Ishikawa (cell line): ENCODE measurements around the gene CCR4.

Experiments used
- EGR1 ChIP-seq: IDR thresholded peaks from 2 replicates; pipeline ENCODE4 v1.6.1; 2012
- EP300 ChIP-seq: IDR thresholded peaks from 2 replicates; pipeline ENCODE4 v1.6.1; 2012; ENCODE audit warnings: borderline replicate concordance
- TCF12 ChIP-seq: IDR thresholded peaks from 2 replicates; pipeline ENCODE4 v1.6.1; 2012; ENCODE audit warnings: low read depth
- TF ChIP-seq, protein P1 (sequence below): IDR thresholded peaks from 2 replicates; pipeline ENCODE4 v1.6.1; 2012; ENCODE audit warnings: low read depth, mild to moderate bottlenecking

DNA sequence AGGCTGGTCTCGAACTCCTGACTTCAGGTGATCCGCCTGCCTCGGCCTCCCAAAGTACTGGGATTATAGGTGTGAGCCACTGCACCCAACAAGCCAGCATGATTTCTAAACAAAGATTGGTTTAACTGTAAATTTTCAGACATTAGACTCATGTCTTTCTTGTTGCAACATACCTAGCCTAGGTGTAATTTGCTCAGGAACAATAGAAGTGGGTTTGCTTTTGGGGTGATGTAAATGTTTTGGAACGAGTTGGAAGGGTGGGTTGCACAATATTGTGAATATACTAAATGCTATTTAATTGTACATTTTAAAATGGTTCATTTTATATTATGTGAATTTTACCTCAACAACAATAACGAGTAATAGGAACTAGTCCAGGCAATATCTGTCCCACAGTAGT lies 7.1 kb downstream of the CCR4 start:
- no peak for TF ChIP-seq TCF12
- TF ChIP-seq EGR1, result no peak
- TF ChIP-seq, protein P1, sequence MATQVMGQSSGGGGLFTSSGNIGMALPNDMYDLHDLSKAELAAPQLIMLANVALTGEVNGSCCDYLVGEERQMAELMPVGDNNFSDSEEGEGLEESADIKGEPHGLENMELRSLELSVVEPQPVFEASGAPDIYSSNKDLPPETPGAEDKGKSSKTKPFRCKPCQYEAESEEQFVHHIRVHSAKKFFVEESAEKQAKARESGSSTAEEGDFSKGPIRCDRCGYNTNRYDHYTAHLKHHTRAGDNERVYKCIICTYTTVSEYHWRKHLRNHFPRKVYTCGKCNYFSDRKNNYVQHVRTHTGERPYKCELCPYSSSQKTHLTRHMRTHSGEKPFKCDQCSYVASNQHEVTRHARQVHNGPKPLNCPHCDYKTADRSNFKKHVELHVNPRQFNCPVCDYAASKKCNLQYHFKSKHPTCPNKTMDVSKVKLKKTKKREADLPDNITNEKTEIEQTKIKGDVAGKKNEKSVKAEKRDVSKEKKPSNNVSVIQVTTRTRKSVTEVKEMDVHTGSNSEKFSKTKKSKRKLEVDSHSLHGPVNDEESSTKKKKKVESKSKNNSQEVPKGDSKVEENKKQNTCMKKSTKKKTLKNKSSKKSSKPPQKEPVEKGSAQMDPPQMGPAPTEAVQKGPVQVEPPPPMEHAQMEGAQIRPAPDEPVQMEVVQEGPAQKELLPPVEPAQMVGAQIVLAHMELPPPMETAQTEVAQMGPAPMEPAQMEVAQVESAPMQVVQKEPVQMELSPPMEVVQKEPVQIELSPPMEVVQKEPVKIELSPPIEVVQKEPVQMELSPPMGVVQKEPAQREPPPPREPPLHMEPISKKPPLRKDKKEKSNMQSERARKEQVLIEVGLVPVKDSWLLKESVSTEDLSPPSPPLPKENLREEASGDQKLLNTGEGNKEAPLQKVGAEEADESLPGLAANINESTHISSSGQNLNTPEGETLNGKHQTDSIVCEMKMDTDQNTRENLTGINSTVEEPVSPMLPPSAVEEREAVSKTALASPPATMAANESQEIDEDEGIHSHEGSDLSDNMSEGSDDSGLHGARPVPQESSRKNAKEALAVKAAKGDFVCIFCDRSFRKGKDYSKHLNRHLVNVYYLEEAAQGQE, result no peak
- no peak for TF ChIP-seq EP300
